AG04449 (cell line): ENCODE measurements around the gene HS3ST4.
"Not testable (repeated sequence)": the region's sequence is repeated elsewhere in the genome, so short reads cannot be mapped to it uniquely, and the experiment has no call there.

ENCODE experiments used
- CTCF ChIA-PET: fragments of 350-600 bp; formaldehyde crosslinking; extraction: SDS; loops from one replicate; lab custom pipeline; 2021; ENCODE audit warnings: antibody characterized with exemption; lab: Yijun Ruan, JAX
- POLR2A ChIA-PET: fragments of 400-600, 350-600 bp; formaldehyde crosslinking; extraction: SDS; loops from one replicate; lab custom pipeline; 2020; ENCODE audit warnings: antibody characterized with exemption, inconsistent platforms; lab: Yijun Ruan, JAX
- DNase-seq: peaks from one replicate; pipeline ENCODE4 v3.0.0-alpha.2; 2010; ENCODE audit warnings: low read depth, low spot score
- H3K4me3 ChIP-seq: 2 replicates; pipeline ENCODE4 v1.5.1; 2011; ENCODE audit warnings: low read depth, mild to moderate bottlenecking, control low read depth, low read length
- TF ChIP-seq, protein P1 (sequence below): IDR thresholded peaks from one replicate; pipeline ENCODE4 v1.5.1; 2011; ENCODE audit warnings: mild to moderate bottlenecking, moderate library complexity, low read length, control low read depth, inconsistent platforms; ENCODE audit not compliant: insufficient read depth; ENCODE audit errors: missing control alignments

The HS3ST4 gene

DNA sequence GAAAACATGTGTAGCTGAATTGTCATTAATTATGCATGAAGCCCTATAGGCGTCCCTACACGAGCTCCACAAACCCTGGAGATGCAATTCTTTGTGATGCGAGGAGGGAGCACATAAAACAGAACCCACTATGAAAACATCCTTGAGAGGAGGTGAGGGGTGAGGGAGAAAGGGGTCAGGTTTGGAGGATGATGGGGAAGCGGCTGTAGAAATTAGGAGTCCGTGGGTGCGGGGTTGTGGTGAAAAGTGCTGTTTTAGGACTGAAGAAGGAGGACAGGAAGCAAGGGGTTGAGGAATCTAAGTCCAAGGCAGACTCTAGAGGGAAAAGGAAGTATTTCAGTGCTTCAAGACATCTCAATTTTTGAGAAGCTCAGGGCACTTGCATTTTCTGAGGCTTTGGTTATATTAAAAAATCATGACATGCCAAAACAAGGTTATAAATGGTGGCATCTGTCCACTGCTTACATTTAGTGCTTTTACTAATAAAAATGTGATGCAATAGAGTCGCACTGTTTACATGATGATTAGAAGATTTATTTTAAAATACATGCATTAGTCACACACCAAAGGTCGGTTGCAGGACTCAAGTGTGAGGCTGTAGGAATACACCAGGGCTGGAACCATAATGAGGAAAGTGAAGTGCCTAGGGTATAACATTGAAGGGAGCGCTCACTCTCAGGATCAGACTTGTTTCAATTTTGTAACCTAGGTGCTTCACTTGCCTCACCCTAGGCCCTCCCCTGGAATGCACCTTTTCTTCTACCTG is 379.5 kb downstream of the HS3ST4 start:
- ChIA-PET POLR2A (no interaction called here), CTCF (no interaction called here)
- DNase-seq = no peak
- TF ChIP-seq, protein P1, sequence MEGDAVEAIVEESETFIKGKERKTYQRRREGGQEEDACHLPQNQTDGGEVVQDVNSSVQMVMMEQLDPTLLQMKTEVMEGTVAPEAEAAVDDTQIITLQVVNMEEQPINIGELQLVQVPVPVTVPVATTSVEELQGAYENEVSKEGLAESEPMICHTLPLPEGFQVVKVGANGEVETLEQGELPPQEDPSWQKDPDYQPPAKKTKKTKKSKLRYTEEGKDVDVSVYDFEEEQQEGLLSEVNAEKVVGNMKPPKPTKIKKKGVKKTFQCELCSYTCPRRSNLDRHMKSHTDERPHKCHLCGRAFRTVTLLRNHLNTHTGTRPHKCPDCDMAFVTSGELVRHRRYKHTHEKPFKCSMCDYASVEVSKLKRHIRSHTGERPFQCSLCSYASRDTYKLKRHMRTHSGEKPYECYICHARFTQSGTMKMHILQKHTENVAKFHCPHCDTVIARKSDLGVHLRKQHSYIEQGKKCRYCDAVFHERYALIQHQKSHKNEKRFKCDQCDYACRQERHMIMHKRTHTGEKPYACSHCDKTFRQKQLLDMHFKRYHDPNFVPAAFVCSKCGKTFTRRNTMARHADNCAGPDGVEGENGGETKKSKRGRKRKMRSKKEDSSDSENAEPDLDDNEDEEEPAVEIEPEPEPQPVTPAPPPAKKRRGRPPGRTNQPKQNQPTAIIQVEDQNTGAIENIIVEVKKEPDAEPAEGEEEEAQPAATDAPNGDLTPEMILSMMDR = no peak
- H3K4me3 ChIP-seq = no peak overlapping the region

DNA sequence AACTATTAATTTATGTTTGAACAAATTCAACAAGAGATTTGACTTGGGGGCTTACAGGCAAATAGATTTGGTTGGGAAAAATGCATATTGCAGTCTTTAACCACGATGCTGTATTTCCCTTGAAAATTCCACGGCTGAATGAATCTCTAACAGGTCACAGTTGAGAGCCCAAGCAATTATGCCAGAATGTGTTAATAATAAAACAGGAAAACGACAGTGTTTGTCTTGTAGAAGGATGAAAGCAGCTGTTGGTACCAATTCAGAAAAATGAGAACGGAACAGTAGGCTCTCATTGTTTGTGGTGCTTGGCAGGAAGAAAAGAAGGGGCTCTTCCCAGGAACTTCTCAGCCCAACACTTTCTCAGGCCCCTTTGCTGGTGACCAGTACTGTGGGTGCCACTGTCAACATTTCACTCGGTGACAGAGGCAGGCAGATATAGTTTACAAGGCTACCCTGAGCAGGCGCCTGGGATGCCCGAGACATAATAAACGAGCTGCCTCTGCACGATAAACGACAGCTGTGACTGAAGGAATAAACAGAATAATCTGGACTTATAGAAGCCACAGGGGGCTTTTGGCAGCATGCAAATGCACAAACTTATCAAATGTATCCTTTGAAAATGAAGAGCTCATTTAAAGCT is 387.1 kb downstream of the HS3ST4 start:
- no peak for DNase-seq
- ChIA-PET POLR2A (no interaction called here), CTCF (no interaction called here)
- TF ChIP-seq, protein P1 = no peak
- H3K4me3 ChIP-seq = no peak overlapping the region

DNA sequence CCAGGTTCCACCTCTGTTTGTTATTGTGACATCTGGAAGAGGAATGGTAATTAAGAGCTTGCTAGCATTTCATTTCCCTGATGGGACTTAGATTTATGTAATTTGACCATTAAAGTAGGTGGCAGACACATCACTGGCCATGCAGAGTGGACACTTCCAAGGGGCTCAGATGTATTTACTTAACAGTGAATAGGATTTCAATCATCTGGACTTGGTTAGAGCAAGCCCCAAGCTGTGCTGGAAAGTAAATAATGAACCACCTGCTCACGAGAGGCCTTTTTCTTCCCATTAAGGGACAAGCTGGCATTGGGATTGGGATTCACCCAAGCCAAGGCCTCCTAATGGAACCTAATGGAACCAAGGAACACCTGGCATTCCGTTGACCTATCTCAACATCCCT is 395.3 kb downstream of the HS3ST4 start:
- CTCF ChIA-PET = no interaction called here
- TF ChIP-seq, protein P1 = no peak
- H3K4me3 ChIP-seq = no peak overlapping the region
- POLR2A ChIA-PET = no interaction called here
- DNase-seq = no peak

DNA sequence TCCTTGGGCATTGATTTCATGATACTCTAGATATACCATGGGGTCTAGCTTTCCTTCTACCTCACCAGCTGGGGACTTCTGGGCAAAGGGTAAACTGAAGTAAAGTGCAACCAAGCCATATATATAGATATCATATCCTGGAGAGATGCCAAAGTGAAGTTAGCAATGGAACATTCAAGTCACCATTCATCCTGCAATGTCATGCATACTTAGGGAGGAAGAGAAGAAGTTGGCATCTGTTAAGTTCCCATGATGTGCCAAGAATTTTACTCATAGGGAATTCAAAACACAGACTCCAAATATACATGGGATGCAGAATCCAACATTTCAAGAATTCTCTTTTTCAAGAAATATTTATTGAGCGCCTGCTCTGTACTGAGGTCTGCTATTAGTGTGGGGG is 399.8 kb downstream of the HS3ST4 start:
- DNase-seq = no peak
- H3K4me3 ChIP-seq = no peak overlapping the region
- TF ChIP-seq, protein P1 = no peak
- CTCF ChIA-PET = no interaction called here
- POLR2A ChIA-PET = no interaction called here

DNA sequence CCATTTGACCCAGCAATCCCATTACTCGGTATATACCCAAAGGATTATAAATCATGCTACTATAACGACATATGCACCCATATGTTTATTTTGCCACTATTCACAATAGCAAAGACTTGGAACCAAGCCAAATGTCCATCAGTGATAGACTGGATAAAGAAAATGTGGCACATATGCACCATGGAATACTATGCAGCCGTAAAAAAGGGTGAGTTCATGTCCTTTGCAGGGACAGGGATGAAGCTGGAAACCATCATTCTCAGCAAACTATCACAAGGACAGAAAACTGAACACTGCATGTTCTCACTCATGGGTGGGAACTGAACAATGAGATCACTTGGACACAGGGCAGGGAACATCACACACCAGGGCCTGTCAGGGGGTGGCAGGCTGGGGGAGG is 406.4 kb downstream of the HS3ST4 start:
- DNase-seq, CTCF ChIA-PET, POLR2A ChIA-PET, H3K4me3 ChIP-seq: not testable (repeated sequence)

DNA sequence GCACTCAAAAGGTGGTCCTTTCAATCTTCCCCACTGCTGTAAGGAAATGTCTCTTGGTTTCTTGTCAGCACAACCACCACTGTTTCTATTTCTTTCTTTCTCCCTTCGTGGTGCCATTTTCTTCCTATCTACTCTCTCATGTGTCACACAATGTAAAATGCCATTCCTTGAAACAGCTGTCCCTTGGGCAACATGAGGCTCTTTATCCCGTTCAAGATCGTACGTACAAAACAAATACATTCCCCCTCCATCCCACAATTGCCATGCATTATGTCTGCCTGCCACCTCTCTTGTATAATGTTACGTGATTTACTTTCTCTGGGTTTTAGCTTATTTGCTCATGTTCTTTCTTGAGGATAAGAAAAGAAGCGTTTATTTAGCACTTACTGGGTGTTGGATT is 410.6 kb downstream of the HS3ST4 start:
- H3K4me3 ChIP-seq = no peak overlapping the region
- TF ChIP-seq, protein P1 = no peak
- DNase-seq = no peak
- ChIA-PET CTCF (no interaction called here), POLR2A (no interaction called here)
